CD8-positive, alpha-beta memory T cell (primary cell): ENCODE measurements around the gene CHCHD6. TPM values are rescaled to one million over a fixed set of nuclear protein-coding genes. Genes with fewer than 3 reads are reported as not detected.

Experiments used
- CTCF ChIA-PET: fragments of 350-600 bp; sonication (Branson Sonifier 250); formaldehyde crosslinking; loops from one replicate; lab custom pipeline; 2021; ENCODE audit warnings: antibody characterized with exemption; lab: Charles Lee
- POLR2A ChIA-PET: fragments of 350-600 bp; sonication (Branson Sonifier 250); formaldehyde crosslinking; loops from one replicate; lab custom pipeline; 2021; ENCODE audit warnings: antibody characterized with exemption; lab: Charles Lee
- DNase-seq, 5 donors: peaks; one replicate each; pipeline versions ENCODE4 v3.0.0 to v3.0.0-alpha.2; 2020 to 2022; ENCODE audit warnings: mixed read lengths in 1 of 5
- H3K27ac ChIP-seq: one replicate; pipeline ENCODE4 v1.7.0; 2013; ENCODE audit warnings: low read depth, mild to moderate bottlenecking, low read length, moderate library complexity
- H3K27me3 ChIP-seq: 2 replicates; pipeline ENCODE4 v1.7.0; 2013; ENCODE audit warnings: low read length, mild to moderate bottlenecking; ENCODE audit not compliant: insufficient read depth, poor library complexity, severe bottlenecking
- H3K36me3 ChIP-seq: 2 replicates; pipeline ENCODE4 v1.7.0; 2013; ENCODE audit warnings: mild to moderate bottlenecking, low read length, moderate library complexity; ENCODE audit not compliant: insufficient read depth
- H3K4me1 ChIP-seq: 2 replicates; pipeline ENCODE4 v1.7.0; 2013; ENCODE audit warnings: mild to moderate bottlenecking, low read length, moderate library complexity; ENCODE audit not compliant: insufficient read depth
- H3K4me3 ChIP-seq: 2 replicates; pipeline ENCODE4 v1.7.0; 2013; ENCODE audit warnings: mild to moderate bottlenecking, low read length
- H3K9me3 ChIP-seq: 2 replicates; pipeline ENCODE4 v1.7.0; 2013; ENCODE audit warnings: mild to moderate bottlenecking, low read length
- H3K27ac Mint-ChIP-seq, 8 donors: one replicate each; pipeline ENCODE4 v1.8.0; 2020 to 2021; ENCODE audit warnings: mixed read lengths in 8 of 8, mild to moderate bottlenecking in 6 of 8, inconsistent platforms in 3 of 8, moderate library complexity in 3 of 8
- H3K27me3 Mint-ChIP-seq, 2 donors: one replicate each; pipeline ENCODE4 v1.8.0; 2020 to 2021; ENCODE audit warnings: mixed read lengths in 2 of 2, mild to moderate bottlenecking in 1 of 2, moderate library complexity in 1 of 2
- H3K36me3 Mint-ChIP-seq, 3 donors: one replicate each; pipeline ENCODE4 v1.8.0; 2020 to 2021; ENCODE audit warnings: mixed read lengths in 3 of 3, inconsistent platforms in 1 of 3, mild to moderate bottlenecking in 1 of 3
- H3K4me1 Mint-ChIP-seq, 3 donors: one replicate each; pipeline ENCODE4 v1.8.0; 2020 to 2021; ENCODE audit warnings: mixed read lengths in 3 of 3, inconsistent platforms in 1 of 3, mild to moderate bottlenecking in 1 of 3
- H3K4me3 Mint-ChIP-seq, 7 donors: one replicate each; pipeline ENCODE4 v1.8.0; 2020 to 2021; ENCODE audit warnings: mixed read lengths in 7 of 7, mild to moderate bottlenecking in 6 of 7, moderate library complexity in 4 of 7, inconsistent platforms in 2 of 7
- H3K9me3 Mint-ChIP-seq, 5 donors: one replicate each; pipeline ENCODE4 v1.8.0; 2020 to 2022; ENCODE audit warnings: mixed read lengths in 5 of 5, mild to moderate bottlenecking in 3 of 5, moderate library complexity in 2 of 5, inconsistent platforms in 1 of 5
- polyA plus RNA-seq: library from polyadenylated mRNA; unstranded; fragments of 300-500 nt; fragmentation: Illumina TruSeq; gene quantifications from one replicate; pipeline ENCODE4 v1.2.3, GENCODE V29; 2021
- total RNA-seq, 2 experiments: library from RNA; stranded (reverse); gene quantifications; one replicate each; pipeline ENCODE4 v1.2.3, GENCODE V29; 2021

CHCHD6 gene
- total and polyA plus RNA-seq, 3 experiments from 2014 or later = 12.0 to 16.7 (median 15.0) TPM

GRCh38 chr3:126930936-126931600, 227.0 kb downstream of the CHCHD6 start:
- H3K27ac Mint-ChIP-seq = peak overlapping the region in 1 of 8 donors; percentile 80
- no peaks in the 10 kb centered on the region for H3K4me1 ChIP-seq

DNA sequence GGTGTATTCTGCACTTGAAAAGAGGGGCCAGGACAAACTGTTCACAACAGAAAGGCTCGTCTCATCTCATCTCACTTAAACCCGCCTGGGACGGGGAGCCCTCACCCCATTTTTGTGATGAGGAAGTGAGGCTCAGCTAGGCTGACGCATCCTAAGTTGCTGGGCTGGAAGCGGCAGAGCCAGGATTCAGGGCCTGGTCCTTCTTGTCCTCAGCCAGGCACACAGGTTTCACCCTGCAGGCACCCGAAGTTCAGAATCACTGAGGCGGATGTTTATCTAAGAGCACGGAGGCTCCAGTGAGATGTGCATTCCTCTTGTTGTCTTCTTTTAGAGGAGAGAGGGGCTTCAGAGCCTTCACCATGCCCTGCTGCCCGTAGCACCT, 227.8 kb downstream of the CHCHD6 start:
- DNase-seq = no peak
- no peak overlapping the region for H3K4me3 ChIP-seq
- POLR2A ChIA-PET = no interaction called here
- no peaks in the 10 kb centered on the region for H3K4me1 Mint-ChIP-seq
- no peaks in the 10 kb centered on the region for H3K36me3 ChIP-seq
- no peak overlapping the region for H3K27ac Mint-ChIP-seq
- no peak overlapping the region for H3K4me3 Mint-ChIP-seq
- CTCF ChIA-PET = no interaction called here
- H3K27ac ChIP-seq = no peak overlapping the region
- H3K27me3 Mint-ChIP-seq = no peaks in the 10 kb centered on the region
- H3K9me3 Mint-ChIP-seq = no peaks in the 10 kb centered on the region
- H3K9me3 ChIP-seq = no peaks in the 10 kb centered on the region
- no peaks in the 10 kb centered on the region for H3K27me3 ChIP-seq
- H3K36me3 Mint-ChIP-seq = peaks cover 0 to 6% (median 0%) of the 10 kb centered on the region in 3 donors
- no peaks in the 10 kb centered on the region for H3K4me1 ChIP-seq

More at GRCh38 chr3:126930936-126931600, 227.0 kb downstream of the CHCHD6 start:
- Mint-ChIP-seq H3K4me1 (no peaks in the 10 kb centered on the region), H3K27me3 (no peaks in the 10 kb centered on the region), H3K36me3 (peaks cover 0 to 6% (median 0%) of the 10 kb centered on the region in 3 donors), H3K4me3 (no peak overlapping the region), H3K9me3 (no peaks in the 10 kb centered on the region)
- CTCF ChIA-PET = no interaction called here
- no peak for DNase-seq
- H3K27me3 ChIP-seq = no peaks in the 10 kb centered on the region
- H3K4me3 ChIP-seq = no peak overlapping the region
- POLR2A ChIA-PET = no interaction called here
- no peaks in the 10 kb centered on the region for H3K9me3 ChIP-seq
- H3K27ac ChIP-seq = no peak overlapping the region
- no peaks in the 10 kb centered on the region for H3K36me3 ChIP-seq

DNA sequence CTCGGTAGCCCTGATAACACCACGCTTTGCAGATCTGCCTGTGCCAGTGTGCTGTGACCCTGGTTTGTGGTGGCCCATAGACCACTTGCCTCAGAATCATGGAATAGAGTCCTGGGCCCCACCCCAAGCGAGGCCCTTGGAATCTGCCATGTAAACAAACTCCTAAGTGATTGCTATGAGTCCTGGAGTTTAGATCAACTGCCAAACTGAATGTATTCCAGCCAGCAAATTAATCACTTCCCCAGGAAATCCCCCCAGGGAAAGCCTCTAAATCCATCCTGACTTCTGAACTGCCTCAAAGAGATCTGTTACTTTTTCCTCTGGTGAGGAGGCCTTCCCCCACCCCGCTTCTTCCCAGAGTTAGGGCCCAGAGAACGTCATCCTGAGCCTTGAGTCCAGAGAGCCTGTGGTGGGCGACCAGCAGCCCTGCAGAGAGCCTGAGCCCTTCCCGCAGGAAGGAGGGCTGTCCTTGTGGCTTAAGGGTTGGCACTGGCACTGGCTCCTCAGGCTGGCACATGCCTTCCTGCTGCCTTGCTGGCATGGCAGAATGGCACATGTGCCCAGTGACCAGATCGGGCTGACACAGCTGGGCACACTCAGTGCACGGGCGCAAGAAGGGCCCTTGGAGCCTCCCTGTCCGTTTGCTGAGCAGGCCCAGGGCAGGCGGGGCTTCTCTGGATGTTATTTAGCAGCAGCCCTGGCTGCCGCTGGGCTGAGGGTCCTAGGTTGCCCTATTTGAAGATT, 228.3 kb downstream of the CHCHD6 start:
- Histone ChIP-seq H3K27me3 (no peaks in the 10 kb centered on the region), H3K27ac (no peak overlapping the region), H3K4me3 (no peak overlapping the region), H3K36me3 (no peaks in the 10 kb centered on the region), H3K4me1 (no peaks in the 10 kb centered on the region), H3K9me3 (no peaks in the 10 kb centered on the region)
- ChIA-PET CTCF (no interaction called here), POLR2A (no interaction called here)
- H3K27ac Mint-ChIP-seq = no peak overlapping the region
- H3K36me3 Mint-ChIP-seq = peaks cover 0 to 6% (median 0%) of the 10 kb centered on the region in 3 donors
- no peaks in the 10 kb centered on the region for H3K4me1 Mint-ChIP-seq
- H3K27me3 Mint-ChIP-seq = no peaks in the 10 kb centered on the region
- no peak overlapping the region for H3K4me3 Mint-ChIP-seq
- no peaks in the 10 kb centered on the region for H3K9me3 Mint-ChIP-seq
- no peak for DNase-seq

- POLR2A ChIA-PET = no interaction called here
- no peaks in the 10 kb centered on the region for H3K4me1 Mint-ChIP-seq
- no peaks in the 10 kb centered on the region for H3K27me3 Mint-ChIP-seq
- H3K27ac Mint-ChIP-seq = peak overlapping the region in 1 of 8 donors; percentile 16
- Histone ChIP-seq H3K27me3 (no peaks in the 10 kb centered on the region), H3K36me3 (no peaks in the 10 kb centered on the region), H3K27ac (no peak overlapping the region), H3K4me3 (no peak overlapping the region), H3K4me1 (no peaks in the 10 kb centered on the region), H3K9me3 (no peaks in the 10 kb centered on the region)
- DNase-seq = no peak
- H3K36me3 Mint-ChIP-seq = peaks cover 0 to 5% (median 0%) of the 10 kb centered on the region in 3 donors
- no peak overlapping the region for H3K4me3 Mint-ChIP-seq
- H3K9me3 Mint-ChIP-seq = no peaks in the 10 kb centered on the region
- CTCF ChIA-PET = no interaction called here
Measured at GRCh38 chr3:126934031-126934531, 230.0 kb downstream of the CHCHD6 start.

DNA sequence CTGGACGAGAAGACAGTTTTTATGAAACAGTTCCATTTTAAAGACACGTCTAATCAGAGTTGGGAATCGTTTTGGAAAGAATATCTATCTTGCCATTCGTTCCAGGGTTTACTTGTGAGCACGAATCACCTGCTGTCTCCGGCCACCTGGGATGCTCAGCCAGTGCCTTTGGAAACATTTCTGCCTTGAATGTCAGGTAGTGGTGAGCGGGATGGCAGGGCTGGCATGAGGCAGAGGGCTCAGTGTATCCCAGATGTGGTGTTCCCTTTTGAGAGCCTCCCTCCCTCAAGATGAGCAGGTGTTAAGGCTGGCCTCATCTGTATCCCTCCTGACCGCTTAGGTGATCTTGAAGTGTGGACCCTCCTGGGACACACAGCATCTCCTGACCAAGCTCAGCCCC, 231.0 kb downstream of the CHCHD6 start:
- Mint-ChIP-seq H3K36me3 (peaks cover 0 to 2% (median 0%) of the 10 kb centered on the region in 3 donors), H3K9me3 (no peaks in the 10 kb centered on the region), H3K4me1 (no peaks in the 10 kb centered on the region), H3K4me3 (no peak overlapping the region), H3K27me3 (no peaks in the 10 kb centered on the region), H3K27ac (peak overlapping the region in 1 of 8 donors; percentile 33)
- no peak for DNase-seq
- ChIA-PET CTCF (no interaction called here), POLR2A (no interaction called here)
- Histone ChIP-seq H3K4me3 (no peak overlapping the region), H3K4me1 (no peaks in the 10 kb centered on the region), H3K9me3 (no peaks in the 10 kb centered on the region), H3K27me3 (no peaks in the 10 kb centered on the region), H3K27ac (no peak overlapping the region), H3K36me3 (no peaks in the 10 kb centered on the region)

- no peak overlapping the region for H3K27ac ChIP-seq
- H3K27me3 ChIP-seq = no peaks in the 10 kb centered on the region
- DNase-seq = no peak
- no peaks in the 10 kb centered on the region for H3K4me1 ChIP-seq
- peaks cover 0 to 2% (median 0%) of the 10 kb centered on the region in 3 donors for H3K36me3 Mint-ChIP-seq
- no peak overlapping the region for H3K4me3 ChIP-seq
- no peaks in the 10 kb centered on the region for H3K9me3 ChIP-seq
- no peak overlapping the region for H3K27ac Mint-ChIP-seq
- H3K36me3 ChIP-seq = no peaks in the 10 kb centered on the region
- no peaks in the 10 kb centered on the region for H3K9me3 Mint-ChIP-seq
- H3K27me3 Mint-ChIP-seq = no peaks in the 10 kb centered on the region
- no peak overlapping the region for H3K4me3 Mint-ChIP-seq
- POLR2A ChIA-PET = interaction anchor here (0.6 kb wide), 1 partner anchor 25 kb away, joined by 3 read pairs; no protein-coding TSS in a partner anchor
- CTCF ChIA-PET = no interaction called here
- H3K4me1 Mint-ChIP-seq = no peaks in the 10 kb centered on the region
Measured at GRCh38 chr3:126935756-126936509, 231.9 kb downstream of the CHCHD6 start.

DNA sequence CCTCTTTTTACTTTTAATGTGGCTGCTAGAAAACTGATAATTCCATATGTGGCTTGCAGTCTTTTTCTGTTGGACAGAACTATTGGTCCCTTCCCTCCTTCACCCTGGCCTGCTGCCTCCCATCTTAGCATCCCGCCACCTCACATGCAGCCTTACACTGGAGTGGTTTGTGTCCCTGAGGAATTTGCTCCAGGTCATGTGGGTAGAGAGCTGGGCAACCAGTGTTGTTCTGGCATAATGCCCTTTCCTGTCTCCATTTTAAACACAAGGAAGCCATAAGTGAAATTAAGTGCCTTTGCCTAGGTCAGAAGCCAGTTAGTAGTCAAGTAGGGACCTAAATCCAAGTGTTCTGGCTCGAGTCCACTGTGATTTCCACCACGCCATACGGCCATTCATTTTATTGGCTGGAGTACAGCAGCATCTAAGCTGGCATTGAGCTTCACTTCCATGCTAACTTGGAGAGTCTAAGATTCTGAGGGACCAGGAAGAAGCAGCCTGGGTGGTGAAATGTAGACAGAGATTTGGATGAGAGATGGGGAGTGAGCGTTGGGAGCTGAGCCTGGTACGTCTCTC, 232.9 kb downstream of the CHCHD6 start:
- H3K9me3 Mint-ChIP-seq = no peaks in the 10 kb centered on the region
- no peak for DNase-seq
- no peaks in the 10 kb centered on the region for H3K4me1 Mint-ChIP-seq
- CTCF ChIA-PET = no interaction called here
- POLR2A ChIA-PET = no interaction called here
- Histone ChIP-seq H3K27ac (no peak overlapping the region), H3K4me3 (no peak overlapping the region), H3K27me3 (no peaks in the 10 kb centered on the region), H3K36me3 (no peaks in the 10 kb centered on the region), H3K4me1 (no peaks in the 10 kb centered on the region), H3K9me3 (no peaks in the 10 kb centered on the region)
- H3K4me3 Mint-ChIP-seq = no peak overlapping the region
- no peak overlapping the region for H3K27ac Mint-ChIP-seq
- H3K36me3 Mint-ChIP-seq = peaks cover 0 to 2% (median 0%) of the 10 kb centered on the region in 3 donors
- no peaks in the 10 kb centered on the region for H3K27me3 Mint-ChIP-seq
